Measurements from ENCODE around the gene SLC22A23.

SLC22A23 gene

GRCh38 chr6:3471711-3472110 lies 14.9 kb upstream of the SLC22A23 start:
- DNase-seq = peak; percentile 42

- DNase-seq = peak; percentile 18
Measured at GRCh38 chr6:3471286-3471685, 14.4 kb upstream of the SLC22A23 start.

GRCh38 chr6:3468585-3468984 lies 11.7 kb upstream of the SLC22A23 start:
- DNase-seq = peak; percentile 37

GRCh38 chr6:3467996-3468395 lies 11.1 kb upstream of the SLC22A23 start:
- no peak for DNase-seq

GRCh38 chr6:3466488-3467219 lies 9.8 kb upstream of the SLC22A23 start:
- DNase-seq = no peak

GRCh38 chr6:3460253-3460652 lies 3.4 kb upstream of the SLC22A23 start:
- DNase-seq = no peak

- DNase-seq = peak; percentile 25
Measured at GRCh38 chr6:3458706-3459421, 2.0 kb upstream of the SLC22A23 start.

GRCh38 chr6:3457710-3458602 lies 1.1 kb upstream of the SLC22A23 start:
- DNase-seq = peak; percentile 70

- DNase-seq = no peak
Measured at GRCh38 chr6:3456395-3456897, 404 bp downstream of the SLC22A23 start.

- DNase-seq = peak; percentile 69
Measured at GRCh38 chr6:3455569-3456394, 1.1 kb downstream of the SLC22A23 start.

GRCh38 chr6:3455147-3455568 lies 1.7 kb downstream of the SLC22A23 start:
- peak; percentile 51 for DNase-seq

GRCh38 chr6:3454273-3455010 lies 2.4 kb downstream of the SLC22A23 start:
- peak; percentile 37 for DNase-seq

GRCh38 chr6:3453413-3454272 lies 3.2 kb downstream of the SLC22A23 start:
- peak; percentile 28 for DNase-seq

GRCh38 chr6:3451498-3451897 lies 5.4 kb downstream of the SLC22A23 start:
- DNase-seq = peak; percentile 29

GRCh38 chr6:3450888-3451287 lies 6.0 kb downstream of the SLC22A23 start:
- no peak for DNase-seq

GRCh38 chr6:3449750-3450305 lies 7.0 kb downstream of the SLC22A23 start:
- DNase-seq = no peak

- no peak for DNase-seq
Measured at GRCh38 chr6:3449321-3449720, 7.5 kb downstream of the SLC22A23 start.

- DNase-seq = peak; percentile 4
Measured at GRCh38 chr6:3447005-3447404, 9.8 kb downstream of the SLC22A23 start.

GRCh38 chr6:3446184-3446583 lies 10.7 kb downstream of the SLC22A23 start:
- no peak for DNase-seq
